ENCODE measurements around the gene IGFBPL1.

- TF ChIP-seq CTCF (IDR thresholded peaks at IDR 0.05) = no peak
- TF ChIP-seq ZFX (IDR thresholded peaks at IDR 0.05; ENCODE audit: borderline replicate concordance) = no peak
Observed at GRCh38 chr9:38404314-38404713, 19.9 kb downstream of the IGFBPL1 start.
